T-helper 9 cell (primary cell): ENCODE results near the gene GTF3C5.
"Not testable (repeated sequence)": the region's sequence is repeated elsewhere in the genome, so short reads cannot be mapped to it uniquely, and the experiment has no call there.

Source experiments
- DNase-seq: peaks from one replicate; pipeline ENCODE4 v3.0.0-alpha.2; 2020

The GTF3C5 gene

GRCh38 chr9:133057006-133057405 is 26.2 kb downstream of the GTF3C5 start:
- no peak for DNase-seq

- no peak for DNase-seq
Measured at GRCh38 chr9:133057553-133057952, 26.8 kb downstream of the GTF3C5 start.

- DNase-seq = no peak
Measured at GRCh38 chr9:133058071-133058470, 27.3 kb downstream of the GTF3C5 start.

- no peak for DNase-seq
Measured at GRCh38 chr9:133058550-133059320, 27.9 kb downstream of the GTF3C5 start.

GRCh38 chr9:133059623-133060022 is 28.8 kb downstream of the GTF3C5 start:
- no peak for DNase-seq

GRCh38 chr9:133060417-133060841 is 29.6 kb downstream of the GTF3C5 start:
- no peak for DNase-seq

GRCh38 chr9:133061019-133061763 is 30.4 kb downstream of the GTF3C5 start:
- not testable (repeated sequence) for DNase-seq

GRCh38 chr9:133061764-133062145 is 31.0 kb downstream of the GTF3C5 start, which contains the start of gene CEL:
CEL (plus strand) TSS chr9:133061981; CDS start chr9:133062003, 22 bp downstream.
- not testable (repeated sequence) for DNase-seq

- DNase-seq = not testable (repeated sequence)
Measured at GRCh38 chr9:133062569-133062968, 31.8 kb downstream of the GTF3C5 start.

GRCh38 chr9:133063159-133063499 is 32.3 kb downstream of the GTF3C5 start:
- DNase-seq = no peak

- DNase-seq = no peak
Measured at GRCh38 chr9:133063500-133064231, 32.9 kb downstream of the GTF3C5 start.

GRCh38 chr9:133064241-133065069 is 33.7 kb downstream of the GTF3C5 start:
- no peak for DNase-seq

GRCh38 chr9:133065070-133065388 is 34.2 kb downstream of the GTF3C5 start:
- DNase-seq = no peak

GRCh38 chr9:133066181-133066983 is 35.6 kb downstream of the GTF3C5 start:
- DNase-seq = no peak

- DNase-seq = no peak
Measured at GRCh38 chr9:133067006-133067405, 36.2 kb downstream of the GTF3C5 start.

- no peak for DNase-seq
Measured at GRCh38 chr9:133067813-133068212, 37.0 kb downstream of the GTF3C5 start.

- not testable (repeated sequence) for DNase-seq
Measured at GRCh38 chr9:133068431-133068830, 37.6 kb downstream of the GTF3C5 start.

- DNase-seq = not testable (repeated sequence)
Measured at GRCh38 chr9:133070500-133070961, 39.7 kb downstream of the GTF3C5 start.

GRCh38 chr9:133070985-133071384 is 40.2 kb downstream of the GTF3C5 start:
- DNase-seq = not testable (repeated sequence)

GRCh38 chr9:133071484-133072150 is 40.8 kb downstream of the GTF3C5 start:
- DNase-seq = no peak

- DNase-seq = not testable (repeated sequence)
Measured at GRCh38 chr9:133072210-133072609, 41.4 kb downstream of the GTF3C5 start.
